GM04504 (cell line): Measurements from ENCODE around the gene GBE1.
"Not testable (repeated sequence)": the region's sequence is repeated elsewhere in the genome, so short reads cannot be mapped to it uniquely, and the experiment has no call there.

Experiments
- DNase-seq: peaks from one replicate; pipeline ENCODE4 v3.0.0-alpha.2; 2012; ENCODE audit warnings: low read depth

GBE1 gene

DNA sequence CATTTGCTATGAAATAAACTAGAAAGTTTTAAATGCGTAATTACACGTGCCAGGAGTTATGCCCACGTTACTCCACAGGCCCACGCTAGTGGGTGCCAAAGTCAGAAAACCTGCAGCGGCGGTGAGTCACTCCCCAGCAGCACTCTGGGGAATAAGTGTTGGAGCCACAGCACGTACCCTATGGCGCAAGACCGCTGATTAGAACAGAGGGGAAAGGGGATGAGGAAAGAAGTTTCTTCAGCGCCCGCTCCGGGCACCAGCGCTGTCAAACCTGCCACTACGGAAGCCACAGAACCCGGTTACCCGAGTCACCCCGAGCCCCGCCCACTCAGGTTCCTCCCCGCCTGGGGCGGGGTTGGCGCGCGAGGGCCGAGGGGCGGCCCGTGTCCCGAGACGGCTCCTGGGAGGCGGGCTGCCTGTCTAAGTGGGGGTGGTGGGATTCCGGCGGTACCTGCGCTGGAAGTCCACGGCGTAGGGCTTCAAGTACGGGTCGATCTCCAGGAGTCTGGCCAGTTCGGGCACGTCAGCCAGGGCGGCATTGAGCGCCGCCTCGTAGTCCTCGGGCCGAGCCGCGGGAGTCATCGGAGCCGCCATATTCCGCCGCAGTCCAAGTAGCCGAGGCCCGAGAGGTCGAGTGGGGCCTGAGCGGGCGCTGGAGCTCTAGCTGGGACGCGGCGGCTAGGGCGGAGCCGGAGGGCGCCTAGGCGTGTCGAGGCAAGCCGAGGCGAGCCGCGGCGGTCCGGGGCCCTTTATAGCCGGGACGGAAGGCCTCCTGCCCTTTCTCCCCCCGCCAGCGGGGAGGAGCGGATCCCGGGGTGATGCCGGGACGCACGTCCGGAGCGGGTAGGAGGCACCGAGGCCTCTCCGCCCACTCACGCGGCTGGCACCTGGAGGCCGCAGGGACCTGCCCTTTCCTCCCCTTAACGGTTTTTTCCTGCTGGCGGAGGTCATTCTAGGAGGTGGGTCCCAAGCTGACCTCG, at the start of gene GBE1:
Gene GBE1, minus strand, starts transcription at position 722 of the 980 bp plus-strand sequence. Its CDS starts 128 bp downstream, at position 594.
- peak; percentile 93 for DNase-seq

DNA sequence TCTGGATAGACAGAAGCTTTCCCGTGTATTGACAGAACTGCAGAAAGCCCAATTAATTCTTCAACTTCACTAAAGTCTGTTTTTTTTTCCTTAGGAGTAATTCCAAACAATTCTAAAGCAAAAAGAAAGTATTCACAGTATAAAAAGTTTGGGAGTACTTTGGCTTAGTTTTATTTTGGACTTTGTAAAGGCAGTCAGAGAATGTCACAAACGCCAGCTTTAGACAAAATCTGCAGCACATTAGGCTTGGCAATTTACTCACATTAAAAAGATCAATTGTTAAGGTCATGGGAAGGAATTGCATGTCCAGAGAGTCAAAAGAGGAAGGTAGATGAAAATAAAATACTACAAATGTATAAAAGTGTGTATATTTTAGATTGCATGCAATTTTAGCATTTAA, 47.5 kb upstream of the GBE1 start:
- no peak for DNase-seq

DNA sequence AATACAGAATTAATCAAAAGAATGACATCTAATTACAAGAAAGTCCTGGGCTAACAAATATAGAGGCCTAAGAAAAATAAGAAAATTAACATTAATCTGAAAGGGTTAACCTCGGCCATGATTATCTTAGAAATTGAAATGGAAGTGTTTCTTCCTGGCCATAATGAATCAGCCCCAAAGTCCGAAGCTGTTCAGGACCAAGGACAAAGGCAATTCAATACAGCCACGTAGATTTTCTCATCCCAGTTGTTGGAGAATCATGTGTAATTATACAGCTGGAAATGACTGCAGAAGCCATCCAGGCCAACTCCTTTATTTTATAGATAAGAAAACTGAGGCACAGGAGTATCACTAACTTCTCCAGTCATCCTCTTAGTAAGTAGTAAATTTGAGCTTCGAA, 38.0 kb upstream of the GBE1 start:
- no peak for DNase-seq

DNA sequence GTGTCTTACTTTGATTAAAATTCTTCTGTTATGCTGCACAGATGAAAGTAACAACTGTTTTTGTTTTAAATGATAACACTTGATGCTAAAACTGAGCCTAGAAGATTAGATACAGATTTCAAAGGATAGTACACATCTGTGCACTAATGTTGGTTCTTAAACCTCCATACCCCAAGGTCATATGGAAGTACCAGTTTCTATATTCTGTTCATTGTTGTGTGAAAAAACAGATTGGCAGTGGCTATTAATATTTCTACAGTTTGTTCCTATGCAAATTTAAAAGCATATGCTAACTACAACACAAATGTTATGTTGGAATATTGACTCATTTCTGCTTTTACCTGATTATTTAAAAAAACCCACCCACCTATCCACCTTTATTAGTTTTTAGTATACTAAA, 32.0 kb upstream of the GBE1 start:
- no peak for DNase-seq

DNA sequence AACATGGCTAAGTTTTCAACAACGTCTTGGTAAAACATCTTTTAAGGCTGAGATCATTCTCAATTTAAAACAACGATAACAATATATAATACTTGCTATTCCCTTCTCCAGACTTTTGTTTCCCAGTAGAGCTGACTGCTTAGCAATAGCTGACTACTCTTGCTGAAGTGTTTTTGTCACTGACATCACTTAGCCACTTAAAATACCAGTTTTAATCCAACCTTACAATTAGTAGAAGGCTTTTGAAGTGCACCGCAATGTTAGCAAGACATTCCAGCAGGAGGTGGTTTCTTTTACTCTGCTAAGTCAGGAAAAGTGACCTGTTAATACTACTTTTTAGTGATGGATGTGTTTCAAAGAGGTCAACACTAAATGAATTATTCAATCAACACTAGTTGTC, 28.7 kb upstream of the GBE1 start:
- no peak for DNase-seq

DNA sequence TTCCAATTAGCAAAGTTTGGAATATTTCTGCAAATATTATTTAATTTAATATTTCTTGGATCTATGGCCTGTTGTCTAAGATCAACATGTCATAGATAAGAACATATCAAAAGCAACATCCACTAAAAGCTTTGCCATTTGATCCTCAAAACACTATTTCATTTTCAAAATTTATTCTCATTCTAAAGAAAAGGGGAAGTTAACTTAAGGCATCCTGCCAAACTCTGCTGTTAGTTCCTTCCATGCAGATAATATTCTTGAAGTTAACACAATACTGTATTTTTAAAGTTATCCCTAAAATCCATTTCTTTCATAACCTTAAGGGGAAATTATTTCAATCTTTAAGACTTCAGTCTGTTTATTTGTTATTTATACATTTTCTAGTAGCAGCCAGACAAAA, 28.2 kb upstream of the GBE1 start:
- no peak for DNase-seq

DNA sequence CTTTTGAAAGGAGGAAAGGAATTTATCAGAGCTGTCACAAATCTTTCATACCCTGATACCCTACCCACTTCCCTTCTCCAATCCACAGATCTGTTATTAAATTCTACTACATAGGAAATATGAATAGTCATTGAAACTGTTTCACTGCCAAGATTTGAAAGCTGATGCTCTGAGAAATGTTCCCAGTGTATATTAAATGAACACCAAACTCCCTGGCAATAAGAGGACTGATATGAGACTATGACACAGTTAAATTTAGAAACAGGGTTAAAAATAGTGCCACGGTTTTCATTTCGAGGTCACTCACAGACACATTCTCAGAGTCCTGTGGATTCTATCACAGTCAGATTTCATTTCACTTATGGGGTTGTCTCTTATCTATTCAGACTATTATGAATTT, 27.2 kb upstream of the GBE1 start:
- DNase-seq: no peak

DNA sequence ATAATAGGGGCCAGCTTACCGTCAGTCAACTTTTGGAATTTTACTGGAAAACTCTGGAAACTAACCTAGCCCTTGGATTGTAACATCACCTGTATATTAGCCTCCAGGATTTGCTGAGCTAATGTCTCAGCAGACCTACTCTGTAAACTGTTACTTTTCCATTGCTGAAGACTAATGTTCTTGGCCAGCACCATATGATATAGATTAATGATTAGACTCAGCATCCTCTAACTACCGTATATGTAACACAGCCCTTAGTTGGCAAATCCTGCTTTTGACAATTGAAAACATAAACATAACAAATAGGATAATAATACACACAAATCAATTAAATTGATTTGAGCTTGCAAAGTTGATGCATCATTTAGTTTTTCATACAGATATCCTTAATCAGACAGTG, 26.6 kb upstream of the GBE1 start:
- no peak for DNase-seq

DNA sequence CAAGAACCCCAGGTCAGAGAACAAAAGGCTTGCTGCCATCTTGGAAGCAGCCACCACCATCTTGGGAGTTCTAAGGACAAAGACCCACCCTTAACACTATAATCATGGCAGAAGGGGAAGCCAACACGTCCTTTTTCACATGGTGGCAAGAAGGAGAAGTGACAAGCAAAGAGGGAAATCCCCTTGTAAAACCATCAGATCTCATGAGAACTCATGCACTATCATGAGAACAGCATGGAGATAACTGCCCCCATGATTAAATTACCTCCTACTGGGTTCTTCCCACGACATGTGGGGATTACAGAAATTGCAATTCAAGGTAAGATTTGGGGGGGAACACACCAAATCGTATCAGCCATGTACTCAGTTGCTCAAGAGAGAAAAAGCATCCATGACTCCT, 21.1 kb upstream of the GBE1 start:
- no peak for DNase-seq

DNA sequence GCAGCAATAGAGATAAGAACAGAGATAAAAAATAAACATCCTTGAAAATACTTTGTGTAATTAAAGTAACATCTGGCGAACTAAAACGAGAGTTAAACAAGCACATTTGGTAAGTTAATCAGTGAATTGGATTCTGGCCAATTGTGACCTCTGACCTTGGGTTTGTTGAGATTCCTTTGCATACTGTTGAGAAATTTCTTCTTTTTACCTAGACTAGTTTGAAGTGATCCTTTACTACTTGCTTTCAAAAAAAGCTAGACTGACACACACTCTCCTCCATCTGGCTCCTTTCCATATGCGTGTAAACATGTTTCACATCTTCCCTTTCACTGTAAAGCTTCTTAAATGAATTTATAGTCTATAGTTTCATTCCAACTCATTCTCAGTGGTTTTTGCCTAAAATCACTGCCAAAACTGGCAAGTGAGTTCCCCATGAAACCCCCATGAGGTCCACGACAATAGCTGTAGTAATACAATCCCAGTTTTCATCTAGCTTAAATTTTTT, 17.3 kb upstream of the GBE1 start:
- no peak for DNase-seq

DNA sequence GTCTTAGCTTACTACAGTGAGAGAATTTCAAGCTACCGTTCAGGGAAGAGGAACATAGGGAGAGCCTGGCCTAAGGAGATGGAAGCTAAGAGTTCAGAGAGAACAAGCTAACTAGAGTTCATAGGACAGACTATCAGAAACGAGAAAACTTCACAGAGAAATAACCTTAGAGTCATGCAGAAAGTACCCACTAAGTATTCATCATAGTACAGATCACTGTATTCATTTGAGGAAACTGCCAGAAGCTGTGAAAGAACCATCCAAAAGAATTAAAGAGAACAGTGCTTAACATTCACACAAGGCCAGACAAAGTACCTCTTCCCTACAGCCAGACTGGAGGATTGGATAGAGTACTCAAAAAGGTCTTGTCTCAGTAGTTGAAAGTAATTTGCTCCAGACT, 15.2 kb upstream of the GBE1 start:
- no peak for DNase-seq

DNA sequence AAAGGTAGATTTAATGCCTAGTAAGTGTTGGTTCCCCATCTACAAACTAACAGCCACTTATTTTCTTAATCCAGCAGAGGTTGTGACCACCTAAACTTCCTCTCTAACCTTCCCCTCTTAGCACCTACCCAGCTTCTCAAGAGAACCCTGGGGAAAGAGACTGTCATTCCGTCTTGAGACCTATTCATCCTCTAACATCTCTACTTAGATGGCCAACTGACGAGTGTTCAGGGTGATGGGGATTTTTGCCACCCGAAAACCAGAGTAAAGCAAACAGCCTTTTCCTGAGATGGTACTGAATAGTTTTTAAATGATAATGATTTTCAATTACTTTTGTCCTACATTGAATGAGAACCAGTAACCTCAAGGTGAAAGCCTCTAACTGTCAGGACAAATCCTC, 9.3 kb upstream of the GBE1 start:
- no peak for DNase-seq

DNA sequence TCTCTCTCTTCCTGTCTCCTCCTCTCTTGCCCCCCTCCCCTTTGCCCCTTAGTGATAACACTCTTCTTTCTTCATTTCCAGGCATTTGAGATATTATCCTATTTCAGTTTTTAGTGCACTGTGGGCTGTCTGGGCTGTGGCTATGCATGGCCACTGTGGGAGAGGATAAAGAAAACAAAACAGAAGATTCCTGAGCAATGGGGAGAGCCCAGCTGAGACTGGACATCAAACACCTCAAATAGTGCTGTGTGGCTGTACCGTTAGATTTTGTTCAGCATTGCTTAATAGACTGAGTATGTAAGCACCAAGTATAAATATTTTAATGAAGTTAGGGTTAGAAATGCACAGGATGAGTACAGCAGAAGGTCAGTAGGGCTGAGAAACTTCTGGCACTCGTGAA, 7.9 kb upstream of the GBE1 start:
- no peak for DNase-seq

DNA sequence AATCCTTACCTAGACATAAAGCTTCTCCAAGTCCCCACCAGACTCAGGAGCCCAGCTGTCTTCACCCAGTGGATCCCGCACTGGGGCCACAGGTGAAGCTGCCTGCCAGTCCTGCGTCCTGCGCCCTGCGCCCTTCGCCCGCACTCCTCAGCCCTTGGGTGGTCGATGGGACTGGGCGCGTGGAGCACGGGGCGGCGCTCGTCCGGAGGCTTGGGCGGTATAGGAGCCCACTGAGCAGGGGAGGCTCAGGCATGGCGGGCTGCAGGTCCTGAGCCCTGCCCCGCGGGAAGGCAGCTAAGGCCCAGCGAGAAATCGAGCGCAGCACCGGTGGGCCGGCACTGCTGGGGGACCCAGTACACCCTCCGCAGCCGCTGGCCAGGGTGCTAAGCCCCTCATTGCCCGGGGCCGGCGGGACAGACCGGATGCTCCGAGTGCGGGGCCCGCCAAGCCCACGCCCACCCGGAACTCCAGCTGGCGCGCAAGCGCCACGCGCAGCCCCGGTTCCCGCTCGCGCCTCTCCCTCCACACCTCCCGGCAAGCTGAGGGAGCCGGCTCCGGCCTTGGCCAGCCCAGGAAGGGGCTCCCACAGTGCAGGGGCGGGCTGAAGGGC, 5.9 kb upstream of the GBE1 start:
- not testable (repeated sequence) for DNase-seq

DNA sequence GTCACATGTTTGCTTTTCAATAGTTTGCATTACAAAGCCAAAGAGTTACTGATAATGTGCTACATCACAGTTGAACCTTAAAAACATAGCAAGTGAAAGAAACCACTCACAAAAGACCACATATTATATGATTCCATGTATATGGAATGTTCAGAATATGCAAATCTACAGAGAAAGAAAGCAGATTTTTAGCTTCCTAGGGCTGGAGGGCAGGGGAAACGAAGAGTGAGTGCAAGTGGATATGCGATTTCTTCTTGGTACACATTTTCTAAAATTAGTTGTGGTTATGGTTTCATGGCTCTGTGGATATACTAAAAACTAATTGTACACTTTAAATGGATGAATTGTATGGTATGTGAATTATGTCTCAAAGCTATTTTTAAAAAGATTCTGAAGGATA, 4.0 kb upstream of the GBE1 start:
- no peak for DNase-seq

DNA sequence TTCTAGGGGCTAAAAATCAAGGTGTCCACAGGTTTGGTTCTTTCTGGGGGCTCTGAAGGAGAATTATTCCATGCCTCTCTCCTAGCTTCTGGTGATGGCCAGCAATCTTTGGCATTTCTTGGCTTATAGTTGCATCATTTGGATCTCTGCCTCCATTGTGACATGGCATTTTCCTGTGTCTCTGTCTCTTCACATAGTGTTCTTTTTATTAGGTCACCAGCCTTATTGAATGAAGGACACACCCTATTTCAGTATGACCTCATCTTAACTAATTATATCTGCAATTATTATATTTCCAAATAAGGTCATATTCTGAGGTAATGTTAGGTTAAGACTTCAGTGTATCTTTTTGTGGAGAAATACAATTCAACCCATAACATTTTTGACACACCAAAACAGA, 3.2 kb upstream of the GBE1 start:
- DNase-seq: no peak

DNA sequence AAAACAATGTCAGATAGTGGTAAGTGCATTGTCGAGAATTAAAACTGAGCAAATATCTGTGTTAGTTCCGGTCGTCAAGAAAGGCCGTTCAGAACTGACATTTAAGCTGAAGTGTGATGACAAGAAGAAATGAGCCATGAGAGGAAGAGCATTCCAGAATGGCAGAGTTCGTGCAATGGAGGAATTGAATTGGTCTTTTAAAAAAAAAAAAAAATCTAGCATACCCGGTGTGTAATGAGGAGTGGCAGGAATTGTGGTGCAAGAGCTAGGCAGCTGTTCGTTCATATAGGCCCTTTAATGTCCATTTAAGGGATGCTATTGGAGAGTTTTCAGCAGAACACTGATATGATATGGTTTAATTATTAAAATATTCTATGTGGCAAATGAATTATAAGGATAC, 2.6 kb upstream of the GBE1 start:
- DNase-seq: no peak

DNA sequence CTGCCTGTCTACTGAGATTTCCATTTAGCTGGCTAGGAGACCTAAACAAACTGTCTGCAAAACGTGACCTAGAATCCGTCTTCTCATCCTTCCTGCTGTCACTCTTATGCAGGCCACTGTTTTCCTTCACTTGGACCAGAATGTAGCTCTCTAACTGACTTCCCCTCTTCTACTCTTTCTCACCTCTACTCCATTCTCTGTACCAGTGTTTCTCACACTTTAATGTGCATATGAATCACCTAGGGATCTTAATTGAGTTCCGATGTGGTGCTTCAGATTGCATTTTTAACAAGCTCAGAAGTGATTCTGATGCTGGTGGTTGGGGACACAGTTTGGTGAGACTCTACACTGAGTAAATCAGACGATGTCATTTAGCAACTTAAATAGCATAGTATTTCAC, 1.6 kb upstream of the GBE1 start:
- DNase-seq: no peak

DNA sequence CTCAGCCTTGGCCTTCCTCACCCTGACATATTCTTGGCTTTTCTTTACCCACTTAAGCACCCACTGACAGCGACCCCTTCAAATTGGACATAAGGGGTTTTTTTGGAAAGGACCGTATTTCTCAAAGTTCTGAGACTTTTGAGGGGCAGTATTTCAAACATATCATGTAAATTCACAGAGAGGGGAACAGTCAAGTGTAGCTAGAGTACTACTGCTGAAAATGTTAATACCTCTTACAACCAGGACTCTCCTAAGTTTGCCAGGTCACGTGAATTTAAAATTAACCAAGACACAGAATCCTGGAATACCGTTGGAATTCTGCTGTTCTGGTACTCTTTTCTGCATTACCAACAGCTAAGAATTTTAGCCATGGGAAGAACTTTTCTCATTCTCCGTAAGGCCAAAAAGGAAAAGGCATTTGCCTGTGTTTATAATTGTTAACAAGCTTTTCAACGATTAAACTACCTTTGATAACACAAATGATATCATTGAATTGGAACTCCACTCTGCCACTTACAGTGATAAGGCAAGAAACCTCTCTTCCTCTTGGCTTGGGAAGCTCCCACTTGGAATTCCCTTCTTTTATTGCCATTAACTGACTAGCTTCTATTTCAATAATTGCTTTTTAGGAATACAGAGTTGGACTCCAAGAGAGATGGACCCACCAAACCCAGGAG, 597 bp upstream of the GBE1 start:
- DNase-seq: no peak

DNA sequence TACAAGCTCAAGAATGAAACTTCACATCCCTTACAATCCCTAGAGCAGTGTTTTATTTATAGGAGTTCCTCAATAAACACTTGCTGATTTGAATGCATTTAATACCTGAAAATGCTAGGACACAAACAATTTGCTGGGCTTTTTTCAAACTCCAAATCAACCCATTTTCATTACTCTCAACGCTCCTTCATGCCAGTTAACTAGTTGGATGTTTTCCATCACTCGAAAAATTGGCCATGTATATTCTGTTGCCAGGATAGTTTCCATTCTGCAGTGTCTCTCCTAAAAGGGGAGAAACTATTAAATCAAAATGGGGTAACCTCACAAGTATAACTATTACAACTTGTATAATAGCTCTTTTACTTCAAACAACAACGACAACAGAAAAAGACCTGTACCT, 1.2 kb downstream of the GBE1 start:
- DNase-seq: no peak

DNA sequence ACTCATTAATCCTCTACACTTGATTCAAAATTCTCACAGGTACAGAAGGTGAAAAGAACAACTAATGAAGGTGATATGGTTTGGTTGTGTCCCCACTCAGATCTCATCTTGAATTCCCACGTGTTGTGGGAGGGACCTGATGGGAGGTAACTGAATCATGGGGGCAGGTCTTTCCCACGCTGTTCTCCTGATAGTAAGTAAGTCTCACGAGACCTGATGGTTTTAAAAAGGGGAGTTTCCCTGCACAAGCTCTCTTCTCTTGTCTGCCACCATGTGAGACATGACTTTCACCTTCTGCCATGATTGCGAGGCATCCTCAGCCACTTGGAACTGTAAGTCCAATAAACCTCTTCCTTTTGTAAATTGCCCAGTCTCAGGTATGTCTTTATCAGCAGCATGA, 2.7 kb downstream of the GBE1 start:
- DNase-seq: not testable (repeated sequence)

DNA sequence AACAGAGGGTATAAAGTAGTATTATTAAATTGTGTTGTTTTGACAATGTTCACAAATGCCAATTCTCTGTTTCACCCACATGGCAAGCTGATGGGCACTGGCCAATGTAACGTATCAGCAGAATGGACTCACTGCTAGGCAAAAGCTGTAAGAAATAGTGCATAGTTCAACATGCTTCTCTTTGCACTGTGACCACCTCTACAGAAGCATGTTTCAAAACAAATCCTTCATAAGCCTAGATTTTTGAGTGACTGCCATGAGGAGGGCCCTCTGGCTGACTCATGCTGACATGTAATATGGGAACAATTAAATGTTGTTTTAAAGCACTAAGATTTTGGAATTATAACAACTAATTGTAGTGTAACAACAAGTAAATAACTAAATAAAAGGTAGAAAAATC, 3.2 kb downstream of the GBE1 start:
- peak; percentile 70 for DNase-seq
